Keratinocyte (primary cell): ENCODE data around the gene TMEM242. TPM values are rescaled to one million over a fixed set of nuclear protein-coding genes. Genes with fewer than 3 reads are reported as not detected.

ENCODE experiments used
- DNase-seq: peaks from one replicate; pipeline ENCODE4 v3.0.0-alpha.2; 2011; ENCODE audit warnings: low read depth, missing footprints, low spot score
- FAIRE-seq: peaks from 2 replicates; lab custom pipeline; 2011; peaks lifted over from hg19 to GRCh38; lab: Jason Lieb, UNC
- H2AFZ ChIP-seq: 2 replicates; pipeline ENCODE4 v1.6.0; 2012; ENCODE audit warnings: low read length, control low read depth, inconsistent platforms; ENCODE audit not compliant: control insufficient read depth
- H3K27ac ChIP-seq: 2 replicates; pipeline ENCODE4 v1.5.1; 2011; ENCODE audit warnings: low read length; ENCODE audit not compliant: control insufficient read depth, insufficient read depth
- H3K27me3 ChIP-seq: 3 replicates; pipeline ENCODE4 v1.6.0; 2011; ENCODE audit warnings: low read length; ENCODE audit not compliant: control insufficient read depth, insufficient read depth; ENCODE audit errors: extremely low read depth
- H3K36me3 ChIP-seq, 2 experiments: 2 replicates in 1 of 2; 3 replicates in 1 of 2; pipeline ENCODE4 v1.5.1; 2011; ENCODE audit warnings: low read length in 2 of 2, mild to moderate bottlenecking in 1 of 2; ENCODE audit not compliant: control insufficient read depth in 2 of 2, insufficient read depth in 2 of 2; ENCODE audit errors: extremely low read depth in 1 of 2
- H3K4me1 ChIP-seq: 3 replicates; pipeline ENCODE4 v1.5.1; 2011; ENCODE audit warnings: low read length; ENCODE audit not compliant: control insufficient read depth, insufficient read depth; ENCODE audit errors: extremely low read depth
- H3K4me2 ChIP-seq: 3 replicates; pipeline ENCODE4 v1.6.0; 2011; ENCODE audit warnings: low read depth, low read length; ENCODE audit not compliant: control insufficient read depth, insufficient read depth; ENCODE audit errors: extremely low read depth
- H3K4me3 ChIP-seq, 3 experiments: fragments of 200-600 bp in 1 of 3; sonication (generic) in 1 of 3; 2 replicates in 2 of 3; 3 replicates in 1 of 3; pipeline ENCODE4 v1.5.1; 2011 to 2016; ENCODE audit warnings: low read length in 3 of 3, mild to moderate bottlenecking in 3 of 3, control low read depth in 2 of 3, inconsistent platforms in 1 of 3, low read depth in 1 of 3, mixed read lengths in 1 of 3, mixed run types in 1 of 3, moderate library complexity in 1 of 3; ENCODE audit not compliant: control insufficient read depth in 2 of 3, insufficient read depth in 2 of 3; ENCODE audit errors: extremely low read depth in 1 of 3
- H3K79me2 ChIP-seq: 2 replicates; pipeline ENCODE4 v1.6.0; 2012; ENCODE audit warnings: low read length; ENCODE audit not compliant: control insufficient read depth, insufficient read depth
- H3K9ac ChIP-seq: 3 replicates; pipeline ENCODE4 v1.6.0; 2011; ENCODE audit warnings: low read length; ENCODE audit not compliant: control insufficient read depth, insufficient read depth; ENCODE audit errors: extremely low read depth
- H3K9me1 ChIP-seq: 3 replicates; pipeline ENCODE4 v1.6.0; 2011; ENCODE audit warnings: low read length; ENCODE audit not compliant: control insufficient read depth, insufficient read depth; ENCODE audit errors: extremely low read depth
- H3K9me3 ChIP-seq: 2 replicates; pipeline ENCODE4 v1.5.1; 2012; ENCODE audit warnings: low read depth, low read length; ENCODE audit not compliant: control insufficient read depth
- H4K20me1 ChIP-seq: 3 replicates; pipeline ENCODE4 v1.6.0; 2011; ENCODE audit warnings: low read length; ENCODE audit not compliant: control insufficient read depth, insufficient read depth; ENCODE audit errors: extremely low read depth
- EZH2 ChIP-seq: IDR thresholded peaks from one replicate; pipeline ENCODE4 v1.6.1; 2012; ENCODE audit warnings: inconsistent platforms, mild to moderate bottlenecking, low read length, moderate library complexity
- dilution Hi-C: fragments of 300-500 bp; cut with MboI; formaldehyde crosslinking; loops from one replicate; pipeline ENCODE4 v1.7.0; 2020; ENCODE audit warnings: low sequenced_read_pairs; ENCODE audit not compliant: extremely low pct_ligation_motif_present
- polyA plus RNA-seq, 5 experiments: library from polyadenylated mRNA; depleted of rRNA in 3 of 5; stranded (reverse) in 3 of 5; stranded (forward) in 1 of 5; unstranded in 1 of 5; fragments of >200 nt; gene quantifications; 1 replicate in 1 of 5; 2 replicates in 3 of 5; 3 replicates in 1 of 5; pipeline versions ENCODE4 v1.2.1 to v1.2.3, GENCODE V29; 2011 to 2012; ENCODE audit warnings: missing spikeins in 2 of 5, low read depth in 1 of 5, low replicate concordance in 1 of 5
- TF ChIP-seq, protein P1 (sequence below), 3 experiments: IDR thresholded peaks in 1 of 3; conservative IDR thresholded peaks in 1 of 3; optimal IDR thresholded peaks in 1 of 3; 2 replicates in 2 of 3; 3 replicates in 1 of 3; pipeline versions ENCODE3 to v1.5.1; 2011; ENCODE audit warnings: low read length in 3 of 3, mild to moderate bottlenecking in 3 of 3, moderate library complexity in 2 of 3, control low read depth in 1 of 3, inconsistent platforms in 1 of 3; ENCODE audit not compliant: insufficient read depth in 2 of 3; ENCODE audit errors: extremely low read depth in 1 of 3

Gene TMEM242
- polyA plus RNA-seq, 1 donor (not counting 4 experiments of a cell fraction or from before 2014, with no cell fraction given) = 11.0 TPM

DNA sequence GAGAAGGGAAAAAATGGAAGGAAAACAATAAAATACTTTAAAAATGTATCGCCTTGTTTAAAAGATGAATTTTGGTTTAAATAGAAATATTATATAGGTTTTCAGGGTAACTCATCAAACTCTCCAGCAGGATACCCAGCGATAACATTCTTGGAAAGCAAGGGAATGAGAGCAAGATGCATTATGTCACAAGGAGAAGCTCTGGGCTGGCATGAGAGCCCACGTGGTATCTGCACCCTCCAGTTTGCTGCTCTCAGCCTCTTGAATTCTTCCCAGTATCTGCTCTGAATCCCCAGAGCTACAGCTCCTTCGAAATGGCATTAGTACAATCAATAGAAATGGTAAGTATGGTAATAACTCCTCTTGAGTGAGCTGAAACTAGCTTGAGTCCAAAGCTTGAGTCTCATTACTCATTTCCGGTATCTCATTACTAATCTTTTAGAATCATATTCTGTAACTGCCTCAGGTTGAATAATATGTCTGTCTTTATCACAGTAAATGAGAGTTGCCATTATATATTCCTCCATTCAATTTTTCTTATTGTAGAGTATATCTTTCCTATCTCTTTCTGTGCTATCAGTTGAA lies 4.9 kb upstream of the TMEM242 start:
- H3K4me3 ChIP-seq = peak overlapping the region in 2 of 3 experiments; percentile 25 to 28
- H3K27ac ChIP-seq = peak overlapping the region; percentile 87
- dilution Hi-C loops = no loop called here
- DNase-seq = no peak
- no peaks in the 10 kb centered on the region for H4K20me1 ChIP-seq
- peak overlapping the region; percentile 68 for H2AFZ ChIP-seq
- no peak for TF ChIP-seq EZH2
- TF ChIP-seq, protein P1, sequence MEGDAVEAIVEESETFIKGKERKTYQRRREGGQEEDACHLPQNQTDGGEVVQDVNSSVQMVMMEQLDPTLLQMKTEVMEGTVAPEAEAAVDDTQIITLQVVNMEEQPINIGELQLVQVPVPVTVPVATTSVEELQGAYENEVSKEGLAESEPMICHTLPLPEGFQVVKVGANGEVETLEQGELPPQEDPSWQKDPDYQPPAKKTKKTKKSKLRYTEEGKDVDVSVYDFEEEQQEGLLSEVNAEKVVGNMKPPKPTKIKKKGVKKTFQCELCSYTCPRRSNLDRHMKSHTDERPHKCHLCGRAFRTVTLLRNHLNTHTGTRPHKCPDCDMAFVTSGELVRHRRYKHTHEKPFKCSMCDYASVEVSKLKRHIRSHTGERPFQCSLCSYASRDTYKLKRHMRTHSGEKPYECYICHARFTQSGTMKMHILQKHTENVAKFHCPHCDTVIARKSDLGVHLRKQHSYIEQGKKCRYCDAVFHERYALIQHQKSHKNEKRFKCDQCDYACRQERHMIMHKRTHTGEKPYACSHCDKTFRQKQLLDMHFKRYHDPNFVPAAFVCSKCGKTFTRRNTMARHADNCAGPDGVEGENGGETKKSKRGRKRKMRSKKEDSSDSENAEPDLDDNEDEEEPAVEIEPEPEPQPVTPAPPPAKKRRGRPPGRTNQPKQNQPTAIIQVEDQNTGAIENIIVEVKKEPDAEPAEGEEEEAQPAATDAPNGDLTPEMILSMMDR (optimal IDR thresholded peaks at IDR 0.05 in 1 of 3, IDR thresholded peaks at IDR 0.05 in 1 of 3, conservative IDR thresholded peaks at IDR 0.05 in 1 of 3; ENCODE audit: extremely low read depth in 1 of 3, insufficient read depth in 2 of 3, low read length in 3 of 3) = no peak
- H3K4me1 ChIP-seq = peaks cover 54% of the 10 kb centered on the region
- no peaks in the 10 kb centered on the region for H3K36me3 ChIP-seq
- H3K79me2 ChIP-seq = no peaks in the 10 kb centered on the region
- FAIRE-seq = peak; percentile 77
- H3K9ac ChIP-seq = peak overlapping the region; percentile 43
- H3K9me3 ChIP-seq = no peaks in the 10 kb centered on the region
- H3K4me2 ChIP-seq = peak overlapping the region; percentile 75
- H3K9me1 ChIP-seq = no peaks in the 10 kb centered on the region
- no peaks in the 10 kb centered on the region for H3K27me3 ChIP-seq

DNA sequence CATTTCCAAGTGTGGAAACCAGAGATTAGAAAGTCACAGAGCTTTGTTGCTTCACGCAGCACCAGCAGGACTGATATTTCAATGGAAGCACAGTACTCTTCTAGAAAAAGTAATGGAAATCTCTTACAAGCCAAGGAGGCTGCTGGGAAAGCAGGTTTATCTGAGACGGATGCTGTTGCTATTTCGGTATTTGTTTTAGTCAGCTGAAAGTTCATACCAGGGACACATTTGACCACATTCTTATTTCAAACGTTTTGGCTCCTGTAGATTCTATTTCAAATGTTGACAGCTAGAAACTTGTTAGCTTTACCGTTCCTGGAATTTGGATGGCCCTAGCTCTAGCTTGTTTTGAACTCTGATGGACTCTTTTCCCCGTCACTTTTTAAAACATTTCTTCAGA lies 3.7 kb upstream of the TMEM242 start:
- Histone ChIP-seq H3K9me3 (no peaks in the 10 kb centered on the region), H3K4me1 (peaks cover 54% of the 10 kb centered on the region), H3K79me2 (peaks cover 4% of the 10 kb centered on the region), H3K27me3 (no peaks in the 10 kb centered on the region), H3K9ac (no peak overlapping the region), H3K27ac (no peak overlapping the region), H4K20me1 (no peaks in the 10 kb centered on the region), H2AFZ (peak overlapping the region; percentile 1), H3K36me3 (no peaks in the 10 kb centered on the region), H3K9me1 (no peaks in the 10 kb centered on the region), H3K4me3 (no peak overlapping the region), H3K4me2 (no peak overlapping the region)
- DNase-seq (no peak), FAIRE-seq (no peak)
- no peak for TF ChIP-seq EZH2
- TF ChIP-seq, protein P1 (optimal IDR thresholded peaks at IDR 0.05 in 1 of 3, IDR thresholded peaks at IDR 0.05 in 1 of 3, conservative IDR thresholded peaks at IDR 0.05 in 1 of 3; ENCODE audit: extremely low read depth in 1 of 3, insufficient read depth in 2 of 3, low read length in 3 of 3) = no peak
- dilution Hi-C loops = no loop called here
